ENCODE measurements around the gene CAPZB. TPM values are rescaled to one million over a fixed set of nuclear protein-coding genes. Genes with fewer than 3 reads are reported as not detected.

CAPZB gene
- total RNA-seq, 1 donor from 2014 or later = 93.6 TPM

- peaks cover 5% of the 10 kb centered on the region for H3K36me3 ChIP-seq (ENCODE audit: control insufficient read depth, insufficient read depth, low read length)
These were observed 139.9 kb downstream of the CAPZB start for GRCh38 chr1:19345391-19345790.

GRCh38 chr1:19344831-19345230 is 140.5 kb downstream of the CAPZB start:
- H3K36me3 ChIP-seq (ENCODE audit: control insufficient read depth, insufficient read depth, low read length) = peaks cover 5% of the 10 kb centered on the region
- no peak overlapping the region for H3K4me3 ChIP-seq (ENCODE audit: low read depth, low read length)
- TF ChIP-seq, protein P1, sequence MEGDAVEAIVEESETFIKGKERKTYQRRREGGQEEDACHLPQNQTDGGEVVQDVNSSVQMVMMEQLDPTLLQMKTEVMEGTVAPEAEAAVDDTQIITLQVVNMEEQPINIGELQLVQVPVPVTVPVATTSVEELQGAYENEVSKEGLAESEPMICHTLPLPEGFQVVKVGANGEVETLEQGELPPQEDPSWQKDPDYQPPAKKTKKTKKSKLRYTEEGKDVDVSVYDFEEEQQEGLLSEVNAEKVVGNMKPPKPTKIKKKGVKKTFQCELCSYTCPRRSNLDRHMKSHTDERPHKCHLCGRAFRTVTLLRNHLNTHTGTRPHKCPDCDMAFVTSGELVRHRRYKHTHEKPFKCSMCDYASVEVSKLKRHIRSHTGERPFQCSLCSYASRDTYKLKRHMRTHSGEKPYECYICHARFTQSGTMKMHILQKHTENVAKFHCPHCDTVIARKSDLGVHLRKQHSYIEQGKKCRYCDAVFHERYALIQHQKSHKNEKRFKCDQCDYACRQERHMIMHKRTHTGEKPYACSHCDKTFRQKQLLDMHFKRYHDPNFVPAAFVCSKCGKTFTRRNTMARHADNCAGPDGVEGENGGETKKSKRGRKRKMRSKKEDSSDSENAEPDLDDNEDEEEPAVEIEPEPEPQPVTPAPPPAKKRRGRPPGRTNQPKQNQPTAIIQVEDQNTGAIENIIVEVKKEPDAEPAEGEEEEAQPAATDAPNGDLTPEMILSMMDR (IDR thresholded peaks at IDR 0.05; ENCODE audit: insufficient read depth, low read length, poor library complexity, severe bottlenecking) = no peak
- no peaks in the 10 kb centered on the region for H3K27me3 ChIP-seq (ENCODE audit: control insufficient read depth, insufficient read depth, low read length)
- DNase-seq (ENCODE audit: low read depth) = no peak

More at GRCh38 chr1:19345391-19345790, 139.9 kb downstream of the CAPZB start:
- H3K27me3 ChIP-seq (ENCODE audit: control insufficient read depth, insufficient read depth, low read length) = no peaks in the 10 kb centered on the region
- H3K4me3 ChIP-seq (ENCODE audit: low read depth, low read length) = no peak overlapping the region
- TF ChIP-seq, protein P1 (IDR thresholded peaks at IDR 0.05; ENCODE audit: insufficient read depth, low read length, poor library complexity, severe bottlenecking) = no peak
- DNase-seq (ENCODE audit: low read depth) = no peak

DNA sequence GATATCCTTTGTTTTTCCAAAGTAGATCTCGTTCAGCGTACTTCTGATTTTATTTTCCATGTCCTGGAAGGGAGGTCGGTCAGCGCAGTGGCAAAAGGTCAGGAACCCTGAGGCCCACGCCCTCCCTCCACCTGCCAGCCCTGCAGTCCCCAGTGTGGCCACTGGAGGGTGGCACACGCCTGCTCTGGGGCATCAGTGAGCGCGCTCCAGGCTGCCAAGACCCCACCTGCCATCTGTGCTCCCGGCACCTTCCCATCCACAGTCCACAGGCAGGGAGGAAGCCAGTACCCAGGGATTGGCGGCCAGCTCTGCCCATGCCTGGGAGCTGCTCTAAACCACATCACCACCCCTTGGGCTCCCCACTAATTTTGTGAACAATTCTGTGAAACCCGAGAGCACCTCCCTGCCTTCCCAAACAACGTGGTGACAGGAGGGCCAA is 140.9 kb downstream of the CAPZB start:
- Histone ChIP-seq H3K27me3 (ENCODE audit: control insufficient read depth, insufficient read depth, low read length) (no peaks in the 10 kb centered on the region), H3K4me3 (ENCODE audit: low read depth, low read length) (no peak overlapping the region), H3K36me3 (ENCODE audit: control insufficient read depth, insufficient read depth, low read length) (peaks cover 5% of the 10 kb centered on the region)
- no peak for DNase-seq (ENCODE audit: low read depth)
- TF ChIP-seq, protein P1 (IDR thresholded peaks at IDR 0.05; ENCODE audit: insufficient read depth, low read length, poor library complexity, severe bottlenecking) = peak; percentile 94

DNA sequence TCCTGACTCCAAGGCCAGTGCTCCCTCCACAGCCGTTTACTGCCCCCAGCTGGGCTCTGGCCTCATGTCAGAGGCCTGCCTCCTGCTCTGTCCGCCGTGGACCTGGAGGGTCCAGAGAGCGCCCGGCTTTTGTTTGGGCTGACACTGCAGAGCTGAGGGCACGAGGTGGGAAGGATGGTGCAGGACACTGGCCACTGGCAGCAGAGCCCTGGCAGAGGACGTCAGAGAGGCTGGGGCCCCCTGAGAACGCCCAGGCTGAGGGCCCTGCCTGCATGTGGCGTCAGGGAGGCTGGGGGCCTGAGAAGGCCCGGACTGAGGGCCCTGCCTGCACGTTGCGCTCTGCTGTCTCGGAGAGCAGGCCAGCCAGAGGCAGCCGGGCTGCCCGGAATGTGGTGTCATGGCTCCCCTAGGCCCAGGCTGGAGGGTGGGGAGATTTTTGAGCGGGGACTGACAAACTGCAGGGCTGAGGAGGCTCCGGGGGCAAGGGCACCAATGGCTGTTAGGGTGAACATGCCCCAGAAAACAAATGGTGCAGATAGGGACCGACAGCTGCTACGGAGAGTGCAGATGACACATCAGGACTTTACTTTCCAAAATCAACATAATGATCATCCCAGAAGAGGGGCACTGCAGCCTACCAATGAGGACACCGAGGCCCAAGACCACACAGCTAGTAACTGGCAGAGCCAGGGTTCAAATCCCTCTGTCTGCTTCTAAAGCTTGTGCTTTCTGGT is 141.6 kb downstream of the CAPZB start:
- no peak for DNase-seq (ENCODE audit: low read depth)
- no peak overlapping the region for H3K4me3 ChIP-seq (ENCODE audit: low read depth, low read length)
- H3K36me3 ChIP-seq (ENCODE audit: control insufficient read depth, insufficient read depth, low read length) = peaks cover 5% of the 10 kb centered on the region
- no peaks in the 10 kb centered on the region for H3K27me3 ChIP-seq (ENCODE audit: control insufficient read depth, insufficient read depth, low read length)
- TF ChIP-seq, protein P1 (IDR thresholded peaks at IDR 0.05; ENCODE audit: insufficient read depth, low read length, poor library complexity, severe bottlenecking) = no peak

- H3K36me3 ChIP-seq (ENCODE audit: control insufficient read depth, insufficient read depth, low read length) = peaks cover 5% of the 10 kb centered on the region
- TF ChIP-seq, protein P1 (IDR thresholded peaks at IDR 0.05; ENCODE audit: insufficient read depth, low read length, poor library complexity, severe bottlenecking) = no peak
- DNase-seq (ENCODE audit: low read depth) = no peak
These were observed 142.3 kb downstream of the CAPZB start for GRCh38 chr1:19342894-19343616.

More at GRCh38 chr1:19342894-19343616, 142.3 kb downstream of the CAPZB start:
- H3K27me3 ChIP-seq (ENCODE audit: control insufficient read depth, insufficient read depth, low read length) = no peaks in the 10 kb centered on the region
- H3K4me3 ChIP-seq (ENCODE audit: low read depth, low read length) = no peak overlapping the region
